Measurements from ENCODE around the gene KSR2.

The KSR2 gene

GRCh38 chr12:117684471-117684870, 284.3 kb downstream of the KSR2 start:
- DNase-seq (ENCODE audit: insufficient read length, low spot score): no peak
- FAIRE-seq: no peak
- TF ChIP-seq POLR2A (IDR thresholded peaks at IDR 0.05; ENCODE audit: low read depth, low read length) (no peak), TAF1 (IDR thresholded peaks at IDR 0.05; ENCODE audit: low read depth, low read length) (no peak), POLR2AphosphoS5 (IDR thresholded peaks at IDR 0.05; ENCODE audit: low read depth, low read length) (no peak), SPI1 (IDR thresholded peaks at IDR 0.05; ENCODE audit: low read depth, low read length) (no peak), PAX5 (IDR thresholded peaks at IDR 0.05; ENCODE audit: insufficient read depth, low read length, severe bottlenecking) (no peak), POU2F2 (IDR thresholded peaks at IDR 0.05; ENCODE audit: low read depth, low read length) (no peak)

DNA sequence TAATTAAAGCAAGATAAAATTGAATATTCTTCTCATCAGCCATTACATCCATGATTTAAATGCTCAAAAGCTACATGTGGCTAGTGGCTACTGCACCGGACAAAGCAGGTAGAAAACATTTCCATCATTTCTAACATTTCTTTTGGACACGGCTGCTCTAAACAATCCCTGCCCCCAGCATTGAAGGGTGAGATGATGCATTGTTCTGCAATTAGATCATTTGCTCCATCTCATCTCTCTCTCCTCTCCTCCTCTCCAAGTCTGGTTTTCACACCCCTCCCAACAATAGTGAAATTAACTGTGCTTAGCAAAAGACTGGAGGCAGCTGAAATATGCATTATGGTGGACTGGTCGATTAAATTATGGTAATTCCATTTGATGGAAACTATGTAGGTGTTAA, 288.5 kb downstream of the KSR2 start:
- no peak for FAIRE-seq
- no peak for TF ChIP-seq POU2F2 (IDR thresholded peaks at IDR 0.05; ENCODE audit: low read depth, low read length)
- no peak for TF ChIP-seq PAX5 (IDR thresholded peaks at IDR 0.05; ENCODE audit: insufficient read depth, low read length, severe bottlenecking)
- TF ChIP-seq TAF1 (IDR thresholded peaks at IDR 0.05; ENCODE audit: low read depth, low read length): no peak
- TF ChIP-seq POLR2AphosphoS5 (IDR thresholded peaks at IDR 0.05; ENCODE audit: low read depth, low read length): no peak
- no peak for TF ChIP-seq SPI1 (IDR thresholded peaks at IDR 0.05; ENCODE audit: low read depth, low read length)
- no peak for TF ChIP-seq POLR2A (IDR thresholded peaks at IDR 0.05; ENCODE audit: low read depth, low read length)
- no peak for DNase-seq (ENCODE audit: insufficient read length, low spot score)

DNA sequence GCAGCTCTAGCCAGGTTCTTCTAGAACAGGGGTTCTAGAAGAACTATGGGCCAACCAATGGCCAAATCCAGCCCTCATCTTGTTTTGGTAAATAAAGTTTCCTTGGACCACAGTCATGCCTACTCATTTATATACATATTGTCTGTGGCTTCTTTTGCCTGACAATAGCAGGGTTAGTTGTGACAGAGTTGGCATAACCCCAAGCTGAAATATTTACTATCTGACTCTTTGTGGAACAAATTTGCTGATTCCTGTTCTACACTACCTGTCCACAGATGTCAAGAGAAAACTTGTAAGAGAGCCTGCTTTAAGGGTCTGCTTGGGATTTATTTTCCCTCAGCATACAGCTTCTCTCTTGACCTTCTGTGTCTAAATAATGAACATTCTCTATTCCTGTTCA, 289.0 kb downstream of the KSR2 start:
- no peak for TF ChIP-seq PAX5 (IDR thresholded peaks at IDR 0.05; ENCODE audit: insufficient read depth, low read length, severe bottlenecking)
- no peak for FAIRE-seq
- DNase-seq (ENCODE audit: insufficient read length, low spot score): no peak

DNA sequence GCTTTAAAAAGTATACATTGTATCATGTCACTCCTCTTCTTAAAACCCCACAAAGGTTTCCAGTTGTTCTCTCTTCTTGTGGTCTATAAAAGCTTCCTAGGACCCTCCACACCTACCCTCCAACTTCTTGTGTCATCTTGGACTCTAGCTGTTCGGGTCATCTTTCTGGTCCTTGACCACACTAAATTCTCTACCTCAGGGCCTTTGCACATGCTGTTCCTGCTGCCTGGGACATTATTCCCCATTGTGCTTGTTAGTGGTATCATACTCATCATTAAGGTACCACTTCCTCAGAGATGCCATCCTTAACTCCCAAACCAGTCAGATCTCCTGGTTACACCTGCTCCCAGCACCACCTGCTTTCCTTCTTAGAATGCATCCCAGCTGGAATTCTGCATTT, 294.0 kb downstream of the KSR2 start:
- no peak for TF ChIP-seq TAF1 (IDR thresholded peaks at IDR 0.05; ENCODE audit: low read depth, low read length)
- no peak for TF ChIP-seq POLR2AphosphoS5 (IDR thresholded peaks at IDR 0.05; ENCODE audit: low read depth, low read length)
- no peak for TF ChIP-seq POU2F2 (IDR thresholded peaks at IDR 0.05; ENCODE audit: low read depth, low read length)
- no peak for TF ChIP-seq POLR2A (IDR thresholded peaks at IDR 0.05; ENCODE audit: low read depth, low read length)
- TF ChIP-seq SPI1 (IDR thresholded peaks at IDR 0.05; ENCODE audit: low read depth, low read length): no peak
- no peak for TF ChIP-seq PAX5 (IDR thresholded peaks at IDR 0.05; ENCODE audit: insufficient read depth, low read length, severe bottlenecking)
- no peak for FAIRE-seq
- no peak for DNase-seq (ENCODE audit: insufficient read length, low spot score)

GRCh38 chr12:117674313-117674712, 294.5 kb downstream of the KSR2 start:
- TF ChIP-seq PAX5 (IDR thresholded peaks at IDR 0.05; ENCODE audit: insufficient read depth, low read length, severe bottlenecking): no peak
- TF ChIP-seq POU2F2 (IDR thresholded peaks at IDR 0.05; ENCODE audit: low read depth, low read length): no peak
- TF ChIP-seq SPI1 (IDR thresholded peaks at IDR 0.05; ENCODE audit: low read depth, low read length): no peak
- no peak for TF ChIP-seq POLR2A (IDR thresholded peaks at IDR 0.05; ENCODE audit: low read depth, low read length)
- no peak for TF ChIP-seq TAF1 (IDR thresholded peaks at IDR 0.05; ENCODE audit: low read depth, low read length)
- no peak for TF ChIP-seq POLR2AphosphoS5 (IDR thresholded peaks at IDR 0.05; ENCODE audit: low read depth, low read length)
- FAIRE-seq: no peak
- DNase-seq (ENCODE audit: insufficient read length, low spot score): no peak

DNA sequence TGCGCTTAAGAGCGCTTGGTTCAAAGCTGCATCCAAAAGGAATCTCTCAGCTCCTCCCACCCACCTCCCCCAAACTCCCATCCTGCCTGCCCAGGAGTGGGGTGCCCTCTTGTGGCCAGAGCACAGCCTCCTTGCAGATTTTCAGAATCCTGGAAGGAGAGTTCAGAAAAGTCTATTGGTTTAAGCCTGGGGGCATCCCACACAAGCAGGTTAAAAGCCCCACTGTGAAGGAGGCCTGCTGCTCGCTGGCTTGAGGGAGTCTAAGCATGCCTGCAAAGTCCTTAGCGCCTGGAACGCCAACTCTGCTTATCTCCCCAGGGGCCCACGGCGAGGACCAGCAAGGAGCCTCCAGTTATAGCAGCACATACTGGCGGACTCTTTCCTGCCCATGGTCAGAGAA, 297.1 kb downstream of the KSR2 start:
- peak; percentile 17 for DNase-seq (ENCODE audit: insufficient read length, low spot score)
- FAIRE-seq: no peak
- TF ChIP-seq PAX5 (IDR thresholded peaks at IDR 0.05; ENCODE audit: insufficient read depth, low read length, severe bottlenecking): no peak
- no peak for TF ChIP-seq POLR2A (IDR thresholded peaks at IDR 0.05; ENCODE audit: low read depth, low read length)
- TF ChIP-seq TAF1 (IDR thresholded peaks at IDR 0.05; ENCODE audit: low read depth, low read length): no peak
- no peak for TF ChIP-seq SPI1 (IDR thresholded peaks at IDR 0.05; ENCODE audit: low read depth, low read length)
- no peak for TF ChIP-seq POU2F2 (IDR thresholded peaks at IDR 0.05; ENCODE audit: low read depth, low read length)
- TF ChIP-seq POLR2AphosphoS5 (IDR thresholded peaks at IDR 0.05; ENCODE audit: low read depth, low read length): no peak

DNA sequence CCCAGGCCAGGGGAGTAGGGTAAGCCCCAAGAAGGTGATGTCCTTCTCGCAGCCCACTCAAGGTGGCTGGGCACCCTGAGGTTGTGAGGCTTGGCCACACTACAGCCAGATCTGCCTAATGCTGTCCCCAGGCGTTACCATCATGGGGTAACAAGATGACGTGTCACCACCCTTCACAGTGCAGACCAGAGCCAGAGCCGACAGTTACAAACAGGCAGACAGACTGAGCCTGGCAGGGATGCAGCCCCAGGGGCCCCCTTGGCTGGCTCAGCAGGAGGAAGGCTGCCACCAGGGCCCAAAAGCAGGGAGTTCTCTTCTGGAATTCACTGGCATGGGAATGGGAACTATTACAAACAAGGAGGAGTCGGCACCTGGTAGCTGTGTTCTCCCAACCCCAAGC, 304.6 kb downstream of the KSR2 start:
- FAIRE-seq: no peak

DNA sequence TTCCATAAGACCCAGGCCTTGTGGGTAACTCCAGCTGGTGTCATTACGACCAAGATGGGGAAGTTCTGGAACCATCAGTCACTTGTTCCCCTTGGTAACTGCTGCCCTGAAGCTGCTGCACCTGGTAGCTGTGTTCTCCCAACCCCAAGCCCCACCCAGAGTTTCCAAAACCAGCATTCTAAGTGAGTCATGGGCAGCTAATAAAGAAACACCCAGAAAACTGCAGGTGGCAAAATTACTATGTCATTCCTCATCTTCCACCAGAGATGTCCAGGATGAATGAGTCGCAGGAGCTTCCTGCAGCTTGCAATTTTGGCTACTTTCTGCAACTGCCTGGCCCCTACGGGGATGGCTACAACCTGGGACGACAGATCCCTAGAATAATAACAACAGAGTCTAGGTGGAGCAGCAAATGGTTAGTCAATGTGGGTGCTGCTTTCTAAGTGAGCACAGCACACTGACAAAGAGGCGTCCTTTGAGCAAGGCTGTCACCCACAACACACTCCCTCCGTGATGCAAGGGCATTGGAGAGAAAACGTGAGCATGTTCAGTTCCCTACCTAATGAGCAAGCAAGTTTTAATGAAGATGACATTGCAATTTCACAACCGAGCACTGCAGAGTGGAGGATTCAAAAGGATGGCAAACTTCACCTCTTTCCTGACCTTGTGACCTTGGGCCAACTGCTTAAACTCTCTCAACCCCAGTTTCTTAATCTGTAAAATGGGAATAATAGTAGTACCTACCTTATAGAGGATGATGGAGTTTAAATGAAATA, 306.0 kb downstream of the KSR2 start:
- FAIRE-seq (no peak), DNase-seq (ENCODE audit: insufficient read length, low spot score) (no peak)
- TF ChIP-seq TAF1 (IDR thresholded peaks at IDR 0.05; ENCODE audit: low read depth, low read length) (no peak), PAX5 (IDR thresholded peaks at IDR 0.05; ENCODE audit: insufficient read depth, low read length, severe bottlenecking) (no peak), POLR2A (IDR thresholded peaks at IDR 0.05; ENCODE audit: low read depth, low read length) (no peak), POU2F2 (IDR thresholded peaks at IDR 0.05; ENCODE audit: low read depth, low read length) (no peak), SPI1 (IDR thresholded peaks at IDR 0.05; ENCODE audit: low read depth, low read length) (no peak), POLR2AphosphoS5 (IDR thresholded peaks at IDR 0.05; ENCODE audit: low read depth, low read length) (no peak)

More for the DNA sequence above, 304.6 kb downstream of the KSR2 start:
- DNase-seq (ENCODE audit: insufficient read length, low spot score): no peak
- no peak for TF ChIP-seq POU2F2 (IDR thresholded peaks at IDR 0.05; ENCODE audit: low read depth, low read length)
- TF ChIP-seq PAX5 (IDR thresholded peaks at IDR 0.05; ENCODE audit: insufficient read depth, low read length, severe bottlenecking): no peak
- TF ChIP-seq POLR2AphosphoS5 (IDR thresholded peaks at IDR 0.05; ENCODE audit: low read depth, low read length): no peak
- no peak for TF ChIP-seq TAF1 (IDR thresholded peaks at IDR 0.05; ENCODE audit: low read depth, low read length)
- no peak for TF ChIP-seq SPI1 (IDR thresholded peaks at IDR 0.05; ENCODE audit: low read depth, low read length)
- TF ChIP-seq POLR2A (IDR thresholded peaks at IDR 0.05; ENCODE audit: low read depth, low read length): no peak

GRCh38 chr12:117662220-117662619, 306.6 kb downstream of the KSR2 start:
- FAIRE-seq: no peak
- TF ChIP-seq PAX5 (IDR thresholded peaks at IDR 0.05; ENCODE audit: insufficient read depth, low read length, severe bottlenecking) (no peak), TAF1 (IDR thresholded peaks at IDR 0.05; ENCODE audit: low read depth, low read length) (no peak), POU2F2 (IDR thresholded peaks at IDR 0.05; ENCODE audit: low read depth, low read length) (no peak), POLR2A (IDR thresholded peaks at IDR 0.05; ENCODE audit: low read depth, low read length) (no peak), SPI1 (IDR thresholded peaks at IDR 0.05; ENCODE audit: low read depth, low read length) (no peak), POLR2AphosphoS5 (IDR thresholded peaks at IDR 0.05; ENCODE audit: low read depth, low read length) (no peak)
- no peak for DNase-seq (ENCODE audit: insufficient read length, low spot score)

DNA sequence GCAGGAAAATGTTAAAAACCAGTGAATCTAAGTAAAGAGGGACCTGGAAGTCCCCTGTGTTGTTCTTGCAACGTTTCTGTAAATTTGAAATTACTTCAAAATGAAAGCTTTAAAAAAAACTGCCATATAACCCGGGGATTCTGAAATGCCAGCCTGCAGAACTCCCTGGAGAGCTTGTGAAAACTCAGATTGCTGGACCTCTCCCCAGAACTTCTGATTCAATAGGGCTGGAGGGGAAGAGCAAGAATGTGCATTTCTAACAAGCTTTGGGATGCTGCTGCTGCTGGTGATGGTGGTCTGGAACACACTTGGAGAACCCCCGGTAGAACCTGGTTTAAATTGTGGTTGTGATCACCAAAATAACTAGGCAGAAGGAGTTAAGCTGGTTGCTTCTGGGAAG, 307.3 kb downstream of the KSR2 start:
- DNase-seq (ENCODE audit: insufficient read length, low spot score): no peak

More for the DNA sequence above, 307.3 kb downstream of the KSR2 start:
- TF ChIP-seq PAX5 (IDR thresholded peaks at IDR 0.05; ENCODE audit: insufficient read depth, low read length, severe bottlenecking): no peak
- TF ChIP-seq POU2F2 (IDR thresholded peaks at IDR 0.05; ENCODE audit: low read depth, low read length): no peak
- no peak for TF ChIP-seq TAF1 (IDR thresholded peaks at IDR 0.05; ENCODE audit: low read depth, low read length)
- TF ChIP-seq POLR2A (IDR thresholded peaks at IDR 0.05; ENCODE audit: low read depth, low read length): no peak
- TF ChIP-seq SPI1 (IDR thresholded peaks at IDR 0.05; ENCODE audit: low read depth, low read length): no peak
- no peak for TF ChIP-seq POLR2AphosphoS5 (IDR thresholded peaks at IDR 0.05; ENCODE audit: low read depth, low read length)
- no peak for FAIRE-seq

All from GM12891 (cell line).